NT2/D1 (cell line): Measurements from ENCODE around the gene AEBP1.

Experiments used
- DNase-seq: peaks from one replicate; pipeline ENCODE4 v3.0.0-alpha.2; 2011; ENCODE audit warnings: low read depth, low spot score
- H3K27me3 ChIP-seq: 2 replicates; pipeline ENCODE4 v1.6.0; 2011; ENCODE audit warnings: mild to moderate bottlenecking; ENCODE audit not compliant: insufficient read length, insufficient read depth
- H3K36me3 ChIP-seq: 2 replicates; pipeline ENCODE4 v1.6.1; 2011; ENCODE audit warnings: mild to moderate bottlenecking, low read length, mixed read lengths; ENCODE audit not compliant: insufficient read depth, insufficient read length
- H3K4me1 ChIP-seq: 2 replicates; pipeline ENCODE4 v1.5.1; 2011; ENCODE audit not compliant: insufficient read depth, insufficient read length
- H3K4me3 ChIP-seq: 2 replicates; pipeline ENCODE4 v1.5.1; 2011; ENCODE audit warnings: low read depth; ENCODE audit not compliant: insufficient read length
- H3K9ac ChIP-seq: 2 replicates; pipeline ENCODE4 v1.6.0; 2011; ENCODE audit warnings: low read depth; ENCODE audit not compliant: insufficient read length
- H3K9me3 ChIP-seq: 2 replicates; pipeline ENCODE4 v1.5.1; 2011; ENCODE audit warnings: mild to moderate bottlenecking, low read length; ENCODE audit not compliant: insufficient read depth
- SUZ12 ChIP-seq: IDR thresholded peaks from 2 replicates; pipeline ENCODE4 v1.6.1; 2011; ENCODE audit not compliant: insufficient read length, insufficient read depth; ENCODE audit errors: extremely low read depth
- YY1 ChIP-seq: IDR thresholded peaks from 2 replicates; pipeline ENCODE4 v1.6.1; 2011; ENCODE audit not compliant: insufficient read length, insufficient read depth
- ZNF274 ChIP-seq: IDR thresholded peaks from 2 replicates; pipeline ENCODE4 v1.6.1; 2011; ENCODE audit warnings: mild to moderate bottlenecking, low read depth, low read length

Gene AEBP1

GRCh38 chr7:44154703-44155102 lies 50.6 kb downstream of the AEBP1 start:
- TF ChIP-seq YY1 (no peak), SUZ12 (no peak), ZNF274 (no peak)
- no peaks in the 10 kb centered on the region for H3K9me3 ChIP-seq
- no peak for DNase-seq

GRCh38 chr7:44155191-44156185 lies 51.3 kb downstream of the AEBP1 start:
- peaks cover 3% of the 10 kb centered on the region for H3K27me3 ChIP-seq
- no peak overlapping the region for H3K9ac ChIP-seq
- H3K4me1 ChIP-seq: peaks cover 12% of the 10 kb centered on the region
- no peak for TF ChIP-seq ZNF274
- no peak for TF ChIP-seq SUZ12
- no peak for TF ChIP-seq YY1
- no peak for DNase-seq
- no peaks in the 10 kb centered on the region for H3K9me3 ChIP-seq
- no peak overlapping the region for H3K4me3 ChIP-seq
- H3K36me3 ChIP-seq: no peaks in the 10 kb centered on the region

More at GRCh38 chr7:44154703-44155102, 50.6 kb downstream of the AEBP1 start:
- no peaks in the 10 kb centered on the region for H3K36me3 ChIP-seq
- no peak overlapping the region for H3K4me3 ChIP-seq
- H3K27me3 ChIP-seq: peaks cover 3% of the 10 kb centered on the region
- peaks cover 12% of the 10 kb centered on the region for H3K4me1 ChIP-seq
- no peak overlapping the region for H3K9ac ChIP-seq

- no peaks in the 10 kb centered on the region for H3K9me3 ChIP-seq
- no peak for DNase-seq
- peaks cover 12% of the 10 kb centered on the region for H3K4me1 ChIP-seq
- H3K4me3 ChIP-seq: no peak overlapping the region
- no peak overlapping the region for H3K9ac ChIP-seq
- H3K36me3 ChIP-seq: no peaks in the 10 kb centered on the region
- H3K27me3 ChIP-seq: no peaks in the 10 kb centered on the region
- TF ChIP-seq SUZ12 (no peak), YY1 (no peak), ZNF274 (no peak)
These were observed 52.4 kb downstream of the AEBP1 start for GRCh38 chr7:44156453-44157010.

- Histone ChIP-seq H3K27me3 (no peaks in the 10 kb centered on the region), H3K4me1 (peaks cover 15% of the 10 kb centered on the region), H3K9me3 (no peaks in the 10 kb centered on the region), H3K9ac (no peak overlapping the region), H3K4me3 (no peak overlapping the region), H3K36me3 (no peaks in the 10 kb centered on the region)
- no peak for DNase-seq
- TF ChIP-seq SUZ12 (no peak), YY1 (no peak), ZNF274 (no peak)
These were observed 53.3 kb downstream of the AEBP1 start for GRCh38 chr7:44157116-44158080.

GRCh38 chr7:44158096-44158872 lies 54.1 kb downstream of the AEBP1 start:
- TF ChIP-seq YY1 (no peak), SUZ12 (no peak), ZNF274 (no peak)
- no peaks in the 10 kb centered on the region for H3K9me3 ChIP-seq
- no peak overlapping the region for H3K4me3 ChIP-seq
- DNase-seq: no peak
- H3K27me3 ChIP-seq: no peaks in the 10 kb centered on the region
- no peak overlapping the region for H3K9ac ChIP-seq
- peaks cover 17% of the 10 kb centered on the region for H3K4me1 ChIP-seq
- H3K36me3 ChIP-seq: no peaks in the 10 kb centered on the region

- H3K4me3 ChIP-seq: no peak overlapping the region
- TF ChIP-seq ZNF274: no peak
- no peak for TF ChIP-seq YY1
- TF ChIP-seq SUZ12: no peak
- no peak overlapping the region for H3K9ac ChIP-seq
- peaks cover 22% of the 10 kb centered on the region for H3K4me1 ChIP-seq
- no peaks in the 10 kb centered on the region for H3K9me3 ChIP-seq
- no peaks in the 10 kb centered on the region for H3K27me3 ChIP-seq
- no peaks in the 10 kb centered on the region for H3K36me3 ChIP-seq
- DNase-seq: no peak
These were observed 54.9 kb downstream of the AEBP1 start for GRCh38 chr7:44158873-44159631.
